Measurements from ENCODE around the gene METTL22. TPM values are rescaled to one million over a fixed set of nuclear protein-coding genes. Genes with fewer than 3 reads are reported as not detected.
A peak's percentile ranks its signal among the peaks of the same experiment; 100 is the strongest.

Gene METTL22
- polyA plus RNA-seq, 2 of the 4 experiments (the other 2 are of a cell fraction): 21.0 to 40.9 TPM

GRCh38 chr16:8655184-8655717 lies 33.8 kb downstream of the METTL22 start:
- no peaks in the 10 kb centered on the region for H3K4me1 ChIP-seq
- H3K4me3 ChIP-seq: no peak overlapping the region
- H3K27ac ChIP-seq: no peak overlapping the region
- H3K4me2 ChIP-seq: no peak overlapping the region
- H3K9me3 ChIP-seq: no peaks in the 10 kb centered on the region
- ChIA-PET CTCF (interaction anchor here (0.9 to 17.0 kb wide), 3 partner anchors 82 to 312 kb away, joined by 3 to 173 read pairs (median 7); no protein-coding TSS in a partner anchor), POLR2A (no interaction called here)
- FAIRE-seq: no peak
- 63% methylated on average over 1 of the region's 1 CpG for WGBS (ENCODE audit: missing lambda C conversion rate)
- ATAC-seq: peak; percentile 50 to 64; a peak in 4 of 6 replicates
- TF ChIP-seq JUN (IDR thresholded peaks at IDR 0.05) (no peak), KDM5A (IDR thresholded peaks at IDR 0.05) (no peak), ATOH8 (CRISPR knock-in tag; IDR thresholded peaks at IDR 0.05; ENCODE audit: low read depth) (no peak), RNF2 (IDR thresholded peaks at IDR 0.05; ENCODE audit: borderline replicate concordance, low read depth) (no peak), TP53 (CRISPR knock-in tag; IDR thresholded peaks at IDR 0.05) (no peak), HOXB13 (CRISPR knock-in tag; IDR thresholded peaks at IDR 0.05; ENCODE audit: low read depth) (no peak), FOSL2 (IDR thresholded peaks at IDR 0.05) (no peak), FOSL2 (CRISPR knock-in tag; IDR thresholded peaks at IDR 0.05) (no peak), SMC3 (IDR thresholded peaks at IDR 0.05) (no peak), HOXA7 (CRISPR knock-in tag; IDR thresholded peaks at IDR 0.05) (no peak), SREBF2 (IDR thresholded peaks at IDR 0.05) (no peak), USF2 (IDR thresholded peaks at IDR 0.05) (no peak), HMGXB4 (CRISPR knock-in tag; IDR thresholded peaks at IDR 0.05; ENCODE audit: borderline replicate concordance) (no peak), EHF (CRISPR knock-in tag; IDR thresholded peaks at IDR 0.05) (no peak)
- peak in 1 of 2 experiments; percentile 17 for DNase-seq (ENCODE audit: low read depth in 1 of 2, low spot score in 1 of 2)

GRCh38 chr16:8656376-8656775 lies 34.9 kb downstream of the METTL22 start:
- no peaks in the 10 kb centered on the region for H3K9me3 ChIP-seq
- CTCF ChIA-PET: interaction anchor here (0.9 to 17.0 kb wide), 4 partner anchors 19 to 223 kb away, joined by 5 to 173 read pairs (median 10); no protein-coding TSS in a partner anchor
- no peak for FAIRE-seq
- DNase-seq (ENCODE audit: low read depth in 1 of 2, low spot score in 1 of 2): no peak
- WGBS (ENCODE audit: missing lambda C conversion rate): 17% methylated on average over 3 of the region's 3 CpGs
- POLR2A ChIA-PET: no interaction called here
- no peak overlapping the region for H3K27ac ChIP-seq
- H3K4me3 ChIP-seq: no peak overlapping the region
- no peaks in the 10 kb centered on the region for H3K4me1 ChIP-seq
- TF ChIP-seq RNF2 (IDR thresholded peaks at IDR 0.05; ENCODE audit: borderline replicate concordance, low read depth): no peak
- TF ChIP-seq ZSCAN20 (CRISPR knock-in tag; IDR thresholded peaks at IDR 0.05): no peak
- no peak for TF ChIP-seq CBX2 (IDR thresholded peaks at IDR 0.05; ENCODE audit: borderline replicate concordance, low read depth)
- no peak for TF ChIP-seq MAFK (IDR thresholded peaks at IDR 0.05; ENCODE audit: partially characterized antibody)
- TF ChIP-seq TP53 (CRISPR knock-in tag; IDR thresholded peaks at IDR 0.05): no peak
- TF ChIP-seq JUN (IDR thresholded peaks at IDR 0.05): no peak
- TF ChIP-seq MAX (IDR thresholded peaks at IDR 0.05): no peak
- no peak for TF ChIP-seq MAZ (IDR thresholded peaks at IDR 0.05; ENCODE audit: borderline replicate concordance, low read depth, low read length)
- no peak for TF ChIP-seq GATA3 (IDR thresholded peaks at IDR 0.05; ENCODE audit: borderline replicate concordance)
- TF ChIP-seq PBX3 (IDR thresholded peaks at IDR 0.05): no peak
- TF ChIP-seq RARB (CRISPR knock-in tag; IDR thresholded peaks at IDR 0.05): no peak
- no peak for TF ChIP-seq CBX8 (IDR thresholded peaks at IDR 0.05)
- TF ChIP-seq BHLHE40 (IDR thresholded peaks at IDR 0.05; ENCODE audit: low read depth, low read length): no peak
- no peak for TF ChIP-seq ZC3H11A (IDR thresholded peaks at IDR 0.05)
- ATAC-seq: no peak
- no peak overlapping the region for H3K4me2 ChIP-seq

All from A549 (cell line).